Measurements from ENCODE around the gene KCTD14. TPM values are rescaled to one million over a fixed set of nuclear protein-coding genes. Genes with fewer than 3 reads are reported as not detected.
"Not testable (repeated sequence)": the region's sequence is repeated elsewhere in the genome, so short reads cannot be mapped to it uniquely, and the experiment has no call there.

Gene KCTD14
- total RNA-seq, 1 experiment from 2014 or later: 1.6 TPM

DNA sequence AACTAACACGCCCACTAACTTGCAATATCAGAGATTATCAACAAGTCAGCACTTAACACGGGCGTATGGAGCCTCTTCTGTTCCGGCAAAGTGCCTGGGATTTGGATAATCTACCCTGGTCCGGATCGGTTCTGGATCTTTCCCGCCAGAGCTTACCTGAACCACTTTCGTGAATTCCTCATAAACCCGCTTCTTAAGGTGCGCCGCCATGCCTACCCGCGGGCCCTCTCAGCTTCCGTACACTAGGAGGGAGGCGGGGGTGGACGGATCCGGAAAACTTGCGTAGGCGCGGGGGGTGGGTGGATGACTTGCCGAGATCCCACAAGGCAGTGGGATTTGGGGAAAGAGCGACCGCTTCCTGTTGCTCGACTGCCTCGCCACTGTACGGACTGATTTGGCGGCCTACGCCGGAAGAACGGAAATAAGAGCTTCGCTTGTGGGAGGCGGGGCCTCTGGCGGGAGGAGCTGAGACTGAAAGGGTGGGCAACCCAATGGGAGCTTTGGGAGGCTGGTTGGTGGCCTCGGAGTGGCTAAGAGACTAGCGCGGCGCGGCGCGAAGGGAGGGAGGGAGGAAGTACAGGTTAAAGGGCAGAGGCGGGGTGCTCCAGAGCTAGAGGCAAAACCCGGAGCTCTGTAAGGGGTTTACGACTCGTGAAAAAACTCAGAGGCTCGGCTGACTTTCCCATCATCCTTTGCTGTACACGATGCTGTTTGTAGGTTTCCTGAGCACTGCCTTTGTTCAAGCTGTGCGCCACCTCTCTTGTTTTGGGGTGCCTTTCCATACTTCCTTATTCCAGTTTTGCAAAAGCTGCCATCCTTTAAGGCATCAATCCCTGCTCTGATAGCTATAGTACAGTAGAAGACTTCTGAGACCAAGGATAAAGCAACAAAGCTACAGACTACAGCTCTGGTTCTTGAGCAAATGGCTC lies 28.4 kb downstream of the KCTD14 start, which contains the start of gene INTS4:
TSS of gene INTS4 (minus strand) at position 235 of the 929 bp plus-strand sequence. CDS start at position 210, 25 bp downstream.
- Histone ChIP-seq H3K9me2 (replicated peaks; ENCODE audit: low read length) (no peaks in the 10 kb centered on the region), H3K79me2 (ENCODE audit: low read length) (peaks cover 29% of the 10 kb centered on the region), H3K36me3 (ENCODE audit: low read depth, low read length) (no peaks in the 10 kb centered on the region), H3K27me3 (ENCODE audit: low read length) (no peaks in the 10 kb centered on the region), H3F3A (ENCODE audit: low read length, unreplicated experiment) (no peaks in the 10 kb centered on the region), H3K4me2 (ENCODE audit: low read length) (peak within 1 kb of the TSS; percentile 93), H3K27ac (ENCODE audit: low read length) (peak within 1 kb of the TSS; percentile 54), H3K9me3 (ENCODE audit: low read length) (no peaks in the 10 kb centered on the region), H3K4me3 (ENCODE audit: low read length) (peak within 1 kb of the TSS; percentile 80), H3K4me1 (ENCODE audit: insufficient read depth, low read length) (peaks cover 15% of the 10 kb centered on the region), H3K9ac (ENCODE audit: low read length) (peak within 1 kb of the TSS; percentile 81), H2AFZ (ENCODE audit: low read length) (peak within 1 kb of the TSS; percentile 98), H4K20me1 (ENCODE audit: low read length) (no peaks in the 10 kb centered on the region)
- ChIA-PET POLR2A (ENCODE audit: unreplicated experiment) (interaction anchor here (0.5 to 0.9 kb wide), 8 partner anchors 19 to 681 kb away, joined by 3 to 12 read pairs (median 3); no protein-coding TSS in a partner anchor), CTCF (interaction anchor here (0.5 to 1.0 kb wide), 4 partner anchors 218 to 480 kb away, joined by 3 to 5 read pairs (median 3); no protein-coding TSS in a partner anchor)
- ATAC-seq (peak; percentile 98), DNase-seq (peak; percentile 100)
- TF ChIP-seq EZH2phosphoT487 (IDR thresholded peaks at IDR 0.05; ENCODE audit: borderline replicate concordance, low read length): no peak
- BruUV-seq (replicated peaks): no TSS peak
- intact Hi-C loops (cut with micrococcal nuclease): loop anchor here (1.0 to 10.0 kb wide), 3 partner anchors 80 to 357 kb away; partner anchors contain the start of genes CLNS1A and RSF1

DNA sequence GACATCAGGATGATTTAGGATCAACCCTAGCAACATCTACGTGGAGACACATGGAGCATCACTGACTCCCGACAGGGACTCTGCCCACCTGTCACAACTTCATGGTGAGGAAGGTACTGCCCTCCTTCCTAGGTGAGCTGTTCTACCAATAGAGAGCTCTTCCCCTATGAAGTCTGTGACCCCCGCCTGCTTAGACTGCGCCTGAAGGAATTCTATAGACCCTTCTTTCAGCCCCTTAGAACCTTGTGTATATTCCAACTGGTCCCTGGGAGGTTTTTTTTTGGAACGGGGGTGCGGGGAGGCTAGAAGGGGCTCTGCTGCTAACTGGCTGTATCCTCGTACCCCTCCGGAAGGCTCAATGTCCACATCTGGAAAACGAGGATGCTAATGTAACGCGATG lies 29.2 kb downstream of the KCTD14 start:
- no peak for DNase-seq
- Histone ChIP-seq H3K4me1 (ENCODE audit: insufficient read depth, low read length) (peaks cover 15% of the 10 kb centered on the region), H3K4me2 (ENCODE audit: low read length) (peak overlapping the region; percentile 93), H3K36me3 (ENCODE audit: low read depth, low read length) (no peaks in the 10 kb centered on the region; the same call in 1 of the 2 replicates), H3F3A (ENCODE audit: low read length, unreplicated experiment) (no peaks in the 10 kb centered on the region), H3K9me2 (replicated peaks; ENCODE audit: low read length) (no peaks in the 10 kb centered on the region), H3K9ac (ENCODE audit: low read length) (peak overlapping the region; percentile 81), H3K27ac (ENCODE audit: low read length) (no peak overlapping the region; the same call in 1 of the 2 replicates), H3K4me3 (ENCODE audit: low read length) (peak overlapping the region; percentile 80), H3K27me3 (ENCODE audit: low read length) (no peaks in the 10 kb centered on the region), H2AFZ (ENCODE audit: low read length) (peak overlapping the region; percentile 79), H4K20me1 (ENCODE audit: low read length) (no peaks in the 10 kb centered on the region), H3K9me3 (ENCODE audit: low read length) (no peaks in the 10 kb centered on the region), H3K79me2 (ENCODE audit: low read length) (peaks cover 29% of the 10 kb centered on the region)
- ATAC-seq: no peak
- intact Hi-C loops (cut with micrococcal nuclease): loop anchor here (1.0 to 10.0 kb wide), 3 partner anchors 79 to 357 kb away; partner anchors contain the start of genes CLNS1A and RSF1
- no TSS peak for BruUV-seq (replicated peaks)
- ChIA-PET CTCF (no interaction called here), POLR2A (ENCODE audit: unreplicated experiment) (no interaction called here)
- TF ChIP-seq EZH2phosphoT487 (IDR thresholded peaks at IDR 0.05; ENCODE audit: borderline replicate concordance, low read length): no peak

DNA sequence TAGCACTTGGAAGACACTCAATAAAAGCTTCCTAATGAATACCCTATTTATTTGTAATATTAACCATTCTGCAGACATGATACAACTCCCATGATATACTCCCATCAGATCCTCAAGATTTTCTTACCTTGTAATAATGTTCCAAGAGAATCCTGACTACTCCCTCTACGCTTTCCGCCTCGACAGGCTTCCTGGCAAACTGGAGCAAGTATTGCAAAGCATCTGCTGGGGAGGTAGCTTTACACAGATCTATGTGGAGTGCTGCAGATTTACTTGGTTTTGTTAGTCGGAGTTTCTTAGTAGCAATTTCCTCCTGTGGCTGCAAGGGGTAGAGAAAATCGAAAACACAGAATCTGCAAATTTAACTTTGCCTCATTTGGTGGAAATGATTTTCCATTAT lies 32.1 kb downstream of the KCTD14 start:
- DNase-seq (no peak), ATAC-seq (no peak)
- no peak overlapping the region for H3K4me3 ChIP-seq (ENCODE audit: low read length)
- no peak overlapping the region for H2AFZ ChIP-seq (ENCODE audit: low read length)
- intact Hi-C loops (cut with micrococcal nuclease): loop anchor here (10.0 kb wide), 1 partner anchor 76 kb away; no protein-coding TSS in a partner anchor
- H3K27me3 ChIP-seq (ENCODE audit: low read length): no peaks in the 10 kb centered on the region
- H3K9me2 ChIP-seq (replicated peaks; ENCODE audit: low read length): no peaks in the 10 kb centered on the region
- no peak overlapping the region for H3K27ac ChIP-seq (ENCODE audit: low read length)
- no peaks in the 10 kb centered on the region for H4K20me1 ChIP-seq (ENCODE audit: low read length)
- H3K9ac ChIP-seq (ENCODE audit: low read length): no peak overlapping the region
- H3K79me2 ChIP-seq (ENCODE audit: low read length): peaks cover 30% of the 10 kb centered on the region
- no TSS peak for BruUV-seq (replicated peaks)
- H3K4me2 ChIP-seq (ENCODE audit: low read length): no peak overlapping the region
- H3K9me3 ChIP-seq (ENCODE audit: low read length): no peaks in the 10 kb centered on the region
- H3K4me1 ChIP-seq (ENCODE audit: insufficient read depth, low read length): peaks cover 15% of the 10 kb centered on the region
- POLR2A ChIA-PET (ENCODE audit: unreplicated experiment): no interaction called here
- H3K36me3 ChIP-seq (ENCODE audit: low read depth, low read length): peaks cover 8% of the 10 kb centered on the region; the same call in 1 of the 2 replicates
- TF ChIP-seq, protein P1, sequence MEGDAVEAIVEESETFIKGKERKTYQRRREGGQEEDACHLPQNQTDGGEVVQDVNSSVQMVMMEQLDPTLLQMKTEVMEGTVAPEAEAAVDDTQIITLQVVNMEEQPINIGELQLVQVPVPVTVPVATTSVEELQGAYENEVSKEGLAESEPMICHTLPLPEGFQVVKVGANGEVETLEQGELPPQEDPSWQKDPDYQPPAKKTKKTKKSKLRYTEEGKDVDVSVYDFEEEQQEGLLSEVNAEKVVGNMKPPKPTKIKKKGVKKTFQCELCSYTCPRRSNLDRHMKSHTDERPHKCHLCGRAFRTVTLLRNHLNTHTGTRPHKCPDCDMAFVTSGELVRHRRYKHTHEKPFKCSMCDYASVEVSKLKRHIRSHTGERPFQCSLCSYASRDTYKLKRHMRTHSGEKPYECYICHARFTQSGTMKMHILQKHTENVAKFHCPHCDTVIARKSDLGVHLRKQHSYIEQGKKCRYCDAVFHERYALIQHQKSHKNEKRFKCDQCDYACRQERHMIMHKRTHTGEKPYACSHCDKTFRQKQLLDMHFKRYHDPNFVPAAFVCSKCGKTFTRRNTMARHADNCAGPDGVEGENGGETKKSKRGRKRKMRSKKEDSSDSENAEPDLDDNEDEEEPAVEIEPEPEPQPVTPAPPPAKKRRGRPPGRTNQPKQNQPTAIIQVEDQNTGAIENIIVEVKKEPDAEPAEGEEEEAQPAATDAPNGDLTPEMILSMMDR (conservative IDR thresholded peaks at IDR 0.05; ENCODE audit: low read depth, low read length): no peak
- TF ChIP-seq EZH2phosphoT487 (IDR thresholded peaks at IDR 0.05; ENCODE audit: borderline replicate concordance, low read length) (no peak), EZH2 (IDR thresholded peaks at IDR 0.05; ENCODE audit: low read length, unreplicated experiment) (no peak)
- CTCF ChIA-PET: no interaction called here
- H3F3A ChIP-seq (ENCODE audit: low read length, unreplicated experiment): no peaks in the 10 kb centered on the region

DNA sequence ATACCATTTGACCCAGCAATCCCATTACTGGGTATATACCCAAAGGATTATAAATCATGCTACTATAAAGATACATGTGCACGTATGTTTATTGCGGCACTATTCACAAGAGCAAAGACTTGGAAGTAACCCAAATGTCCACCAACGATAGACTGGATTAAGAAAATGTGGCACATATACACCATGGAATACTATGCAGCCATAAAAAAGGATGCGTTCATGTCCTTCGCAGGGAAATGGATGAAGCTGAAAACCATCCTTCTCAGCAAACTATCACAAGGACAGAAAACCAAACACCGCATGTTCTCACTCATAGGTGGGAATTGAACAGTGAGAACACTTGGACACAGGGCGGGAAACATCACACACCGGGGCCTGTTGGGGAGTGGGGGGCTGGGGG lies 36.6 kb downstream of the KCTD14 start:
- H3K36me3 ChIP-seq (ENCODE audit: low read depth, low read length); H3K9me2 ChIP-seq (replicated peaks; ENCODE audit: low read length); H3K9me3 ChIP-seq (ENCODE audit: low read length); ATAC-seq; POLR2A ChIA-PET (ENCODE audit: unreplicated experiment); CTCF ChIA-PET; H3F3A ChIP-seq (ENCODE audit: low read length, unreplicated experiment); H3K9ac ChIP-seq (ENCODE audit: low read length); H3K4me2 ChIP-seq (ENCODE audit: low read length); intact Hi-C loops (cut with micrococcal nuclease); BruUV-seq (replicated peaks); H4K20me1 ChIP-seq (ENCODE audit: low read length); DNase-seq; H3K27ac ChIP-seq (ENCODE audit: low read length); H2AFZ ChIP-seq (ENCODE audit: low read length); H3K4me3 ChIP-seq (ENCODE audit: low read length); H3K27me3 ChIP-seq (ENCODE audit: low read length); H3K4me1 ChIP-seq (ENCODE audit: insufficient read depth, low read length): not testable (repeated sequence)
- H3K79me2 ChIP-seq (ENCODE audit: low read length): peaks cover 11% of the 10 kb centered on the region

Measured in PC-3 (cell line).